ENCODE measurements around the gene POLR2F.

- no peak for TF ChIP-seq CTCF (IDR thresholded peaks at IDR 0.05)
- TF ChIP-seq POLR2A (IDR thresholded peaks at IDR 0.05) = no peak
Observed at GRCh38 chr22:37917874-37918548, 35.5 kb upstream of the POLR2F start.
